OCI-M2 (cell line): ENCODE measurements around the gene ELL.

Experiments used
- DNase-seq: peaks from one replicate; lab custom pipeline; 2025; ENCODE audit not compliant: unreplicated experiment; lab: John Stamatoyannopoulos, UW

The ELL gene

DNA sequence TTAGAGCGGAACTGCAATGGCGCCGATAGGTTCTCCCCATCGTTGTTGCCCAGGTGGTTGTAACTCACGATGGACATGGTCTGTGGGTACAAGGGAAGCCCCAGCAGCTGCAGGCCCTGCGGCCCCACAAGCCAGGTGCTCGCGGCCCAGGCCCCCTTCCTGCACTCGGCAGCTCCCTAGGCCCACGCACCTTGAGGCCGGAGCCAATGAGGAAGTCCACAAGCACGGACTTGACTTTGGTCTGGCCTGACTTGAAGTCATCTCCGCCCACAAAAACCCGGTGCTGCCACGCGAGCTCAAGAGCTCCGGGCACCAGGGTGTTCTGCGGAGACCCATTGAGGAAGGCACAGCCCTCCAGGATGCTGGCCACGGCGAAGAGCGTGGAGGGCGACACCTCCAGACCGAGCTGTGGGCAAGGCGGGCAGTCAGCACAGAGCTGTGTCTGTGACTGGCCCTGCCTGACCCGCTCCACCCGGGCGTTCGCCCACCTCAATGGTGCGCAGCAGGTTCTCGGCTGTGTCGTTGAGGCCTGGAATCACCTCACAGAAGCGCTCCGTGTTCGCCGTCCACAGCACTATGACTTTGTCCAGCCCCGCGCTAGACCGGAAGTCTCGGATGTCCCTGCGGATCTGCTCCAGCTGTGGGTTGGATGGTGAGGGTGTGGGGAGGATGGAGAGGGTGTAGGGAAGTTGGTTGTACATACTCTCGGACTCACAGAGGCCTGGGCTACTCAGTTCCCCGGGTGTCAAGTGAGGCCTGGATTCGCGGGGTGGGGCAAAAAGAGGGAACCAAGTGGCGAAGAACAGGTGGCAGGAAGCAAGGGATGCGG, 85.8 kb downstream of the ELL start:
- DNase-seq = no peak

DNA sequence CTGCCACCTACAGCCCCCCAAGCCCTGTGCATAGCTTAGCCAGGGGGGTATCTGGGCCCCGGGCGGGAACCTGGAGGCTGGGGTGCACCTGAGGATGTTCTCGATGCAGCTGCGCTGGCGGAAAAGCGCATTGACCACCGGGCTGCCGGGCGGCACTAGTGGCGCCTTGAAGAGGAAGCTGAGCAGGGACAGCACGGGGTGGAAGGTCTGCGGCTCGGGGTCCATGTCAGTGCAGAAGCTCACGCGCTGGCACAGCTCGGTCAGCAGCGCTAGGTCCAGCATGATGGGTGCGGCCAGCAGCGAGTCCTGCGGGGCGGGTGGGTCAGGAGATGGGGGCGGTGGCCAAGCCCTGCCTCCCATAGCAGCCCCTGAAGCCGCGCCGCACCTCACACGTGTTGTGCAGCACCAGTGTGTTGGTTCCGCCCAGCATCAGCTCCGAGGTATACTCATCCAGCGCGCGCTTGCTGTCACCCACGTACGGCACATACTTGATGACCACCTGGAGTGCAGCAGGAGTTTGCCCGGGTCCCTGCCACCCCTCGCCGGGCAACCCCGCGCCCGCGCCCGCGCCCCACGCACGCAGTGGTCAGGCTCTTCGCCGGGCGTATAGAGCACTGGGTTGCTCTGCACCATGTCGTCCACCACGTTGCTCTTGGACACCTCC, 86.6 kb downstream of the ELL start:
- no peak for DNase-seq

DNA sequence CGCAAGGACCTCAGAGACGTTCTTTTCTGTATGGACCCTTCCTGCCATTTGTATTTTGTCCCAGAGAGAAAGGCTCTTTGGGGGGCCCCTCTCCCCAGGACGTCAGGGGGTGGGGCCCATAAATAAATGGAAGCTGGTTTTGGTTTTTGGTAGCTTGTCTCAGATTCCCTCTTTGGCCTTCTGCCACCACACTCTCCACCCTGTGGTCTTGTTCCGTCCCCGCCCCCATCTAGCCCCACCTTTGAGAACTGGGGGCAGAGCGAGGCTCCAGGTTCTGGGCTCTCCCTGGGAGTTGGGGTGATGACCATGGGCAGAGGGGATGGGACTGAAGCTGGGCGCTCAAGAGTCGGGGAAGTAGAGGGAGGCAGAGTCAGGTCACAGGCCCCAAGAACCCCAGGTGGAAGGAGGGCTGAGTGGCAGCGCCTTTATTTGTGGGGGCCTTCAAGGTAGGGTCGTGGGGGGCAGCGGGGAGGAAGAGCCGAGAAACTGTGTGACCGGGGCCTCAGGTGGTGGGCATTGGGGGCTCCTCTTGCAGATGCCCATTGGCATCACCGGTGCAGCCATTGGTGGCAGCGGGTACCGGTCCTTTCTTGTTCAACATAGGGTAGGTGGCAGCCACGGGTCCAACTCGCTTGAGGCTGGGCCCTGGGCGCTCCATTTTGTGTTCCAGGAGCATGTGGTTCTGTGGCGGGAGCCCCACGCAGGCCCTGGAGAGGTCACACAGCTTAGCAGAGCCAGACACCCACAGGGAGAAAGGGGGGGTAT, 87.3 kb downstream of the ELL start:
- DNase-seq = no peak

DNA sequence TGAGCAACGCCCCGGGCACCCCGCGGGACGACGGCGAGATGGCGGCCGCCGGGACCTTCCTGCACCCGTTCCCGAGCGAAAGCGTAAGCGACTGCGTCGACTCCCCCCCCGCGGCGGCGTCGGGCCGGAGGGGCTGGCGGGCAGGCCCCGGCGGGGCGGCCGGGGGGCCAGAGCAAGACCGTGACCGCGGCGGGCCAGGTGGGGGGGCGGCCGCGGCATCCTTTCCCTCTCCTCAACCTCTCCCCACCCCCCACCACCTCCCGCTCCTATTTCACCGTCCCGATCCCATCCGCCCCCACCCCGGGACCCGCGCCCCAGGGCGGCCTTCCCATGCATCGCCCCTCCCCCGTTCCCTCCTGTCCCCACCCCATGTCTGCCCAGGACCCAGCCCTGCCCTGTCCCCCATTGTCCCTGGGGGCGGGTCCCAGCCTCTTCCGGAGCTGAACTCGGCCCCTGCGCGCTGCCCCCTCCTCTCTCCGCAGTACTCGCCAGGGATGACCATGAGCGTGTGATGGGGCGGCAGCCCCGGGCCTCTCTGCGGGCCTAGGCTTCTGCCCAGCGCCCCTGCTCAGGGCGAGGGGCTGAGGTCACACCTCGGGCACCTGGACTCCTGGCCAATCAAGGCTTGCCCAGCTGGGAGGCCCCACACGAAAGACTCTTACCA, 88.0 kb downstream of the ELL start:
- no peak for DNase-seq

DNA sequence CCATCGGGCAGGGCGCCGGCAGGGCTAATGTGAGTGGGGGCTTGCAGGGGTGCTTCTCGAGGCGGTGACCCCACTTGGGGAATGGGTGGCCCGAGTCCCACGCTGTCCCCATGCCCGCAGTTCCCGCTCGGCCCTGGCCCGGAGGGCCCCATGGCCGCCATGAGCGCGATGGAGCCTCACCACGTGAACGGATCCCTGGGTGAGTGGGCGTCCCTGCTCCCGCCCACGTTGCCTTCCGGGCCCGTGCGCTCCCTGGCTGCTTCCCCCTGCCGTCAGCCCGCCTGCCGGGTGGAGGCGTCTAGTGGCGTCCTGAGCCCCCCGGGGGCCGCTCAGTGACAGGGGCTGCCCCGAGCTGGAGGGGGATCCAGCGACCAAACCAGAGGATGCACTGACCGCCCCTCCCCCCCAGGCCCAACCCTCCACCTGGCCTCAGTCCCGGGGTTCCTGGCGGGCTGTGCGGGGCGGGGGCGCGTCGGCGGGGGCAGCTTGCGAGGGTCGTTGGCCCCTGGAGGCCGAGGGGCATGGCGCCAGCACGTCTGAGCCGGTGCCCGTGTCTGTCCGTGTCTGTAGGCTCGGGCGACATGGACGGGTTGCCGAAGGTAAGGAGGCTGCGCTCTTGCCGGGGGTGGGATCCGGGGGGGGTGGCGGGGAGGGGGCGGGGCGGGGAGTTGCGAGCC, 88.7 kb downstream of the ELL start:
- DNase-seq = no peak

DNA sequence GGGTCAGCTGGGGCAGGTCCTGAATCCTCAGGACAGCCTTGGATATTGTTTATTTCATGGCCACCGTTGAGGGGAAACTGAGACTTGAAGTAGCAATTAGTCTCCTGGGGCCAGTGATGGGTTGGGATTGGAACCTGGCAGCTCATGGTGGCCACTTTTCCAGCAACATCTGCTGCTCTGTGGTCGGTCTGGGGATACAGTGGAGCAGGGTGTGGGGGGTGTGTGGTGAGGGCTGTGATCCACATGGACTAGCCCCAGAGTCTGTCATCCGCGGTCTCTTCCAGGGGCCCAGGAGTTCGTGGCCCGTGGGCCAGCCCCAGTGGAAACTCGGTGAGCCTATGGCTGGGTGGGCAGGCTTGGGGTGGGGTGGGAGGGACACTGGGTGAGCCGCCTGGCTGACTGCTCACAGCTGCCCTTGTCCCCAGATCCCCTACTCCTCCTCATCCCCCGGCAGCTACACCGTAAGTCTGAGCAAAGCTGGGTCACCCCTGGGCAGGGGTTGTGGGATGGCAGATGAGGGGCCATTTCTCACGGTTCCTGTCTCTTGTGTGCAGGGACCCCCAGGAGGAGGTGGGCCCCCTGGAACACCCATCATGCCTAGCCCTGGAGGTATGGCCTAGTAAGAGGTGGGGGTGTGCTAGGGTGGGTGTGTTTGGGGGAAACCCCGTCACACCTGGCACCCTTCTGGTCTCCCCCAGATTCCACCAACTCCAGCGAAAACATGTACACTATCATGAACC, 89.4 kb downstream of the ELL start:
- no peak for DNase-seq

DNA sequence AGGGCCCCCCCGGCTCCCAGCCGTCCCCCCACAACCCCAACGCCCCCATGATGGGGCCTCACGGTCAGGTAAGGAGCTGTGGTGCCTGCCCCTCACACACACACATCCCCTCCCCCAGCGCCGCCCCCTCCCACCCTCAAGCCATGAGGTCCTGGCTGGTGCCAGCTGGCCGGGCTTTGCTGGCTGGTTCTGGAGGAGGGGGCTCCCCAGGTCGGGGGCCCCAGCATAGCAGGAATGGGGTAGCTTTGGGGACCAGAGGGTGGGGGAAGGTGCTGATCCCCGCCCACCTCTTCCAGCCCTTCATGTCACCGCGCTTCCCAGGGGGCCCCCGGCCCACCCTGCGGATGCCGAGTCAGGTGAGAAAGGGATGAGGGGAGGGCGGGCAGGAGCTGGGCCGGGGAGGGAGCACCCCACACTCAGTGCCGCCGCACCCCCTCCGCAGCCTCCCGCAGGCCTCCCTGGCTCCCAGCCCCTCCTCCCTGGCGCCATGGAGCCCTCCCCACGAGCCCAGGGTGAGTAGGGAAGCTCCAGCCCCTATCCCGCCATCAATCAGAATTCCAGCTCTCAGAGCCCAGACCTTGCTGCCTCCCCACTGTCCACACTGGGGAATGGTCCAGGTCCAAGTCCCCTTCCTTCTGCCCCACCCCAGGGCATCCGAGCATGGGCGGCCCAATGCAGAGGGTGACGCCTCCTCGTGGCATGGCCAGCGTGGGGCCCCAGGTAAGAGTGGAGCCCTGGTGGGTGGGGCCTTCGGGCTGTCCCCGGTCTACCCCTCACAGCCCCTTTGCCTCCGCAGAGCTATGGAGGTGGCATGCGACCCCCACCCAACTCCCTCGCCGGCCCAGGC, 90.3 kb downstream of the ELL start:
- no peak for DNase-seq

DNA sequence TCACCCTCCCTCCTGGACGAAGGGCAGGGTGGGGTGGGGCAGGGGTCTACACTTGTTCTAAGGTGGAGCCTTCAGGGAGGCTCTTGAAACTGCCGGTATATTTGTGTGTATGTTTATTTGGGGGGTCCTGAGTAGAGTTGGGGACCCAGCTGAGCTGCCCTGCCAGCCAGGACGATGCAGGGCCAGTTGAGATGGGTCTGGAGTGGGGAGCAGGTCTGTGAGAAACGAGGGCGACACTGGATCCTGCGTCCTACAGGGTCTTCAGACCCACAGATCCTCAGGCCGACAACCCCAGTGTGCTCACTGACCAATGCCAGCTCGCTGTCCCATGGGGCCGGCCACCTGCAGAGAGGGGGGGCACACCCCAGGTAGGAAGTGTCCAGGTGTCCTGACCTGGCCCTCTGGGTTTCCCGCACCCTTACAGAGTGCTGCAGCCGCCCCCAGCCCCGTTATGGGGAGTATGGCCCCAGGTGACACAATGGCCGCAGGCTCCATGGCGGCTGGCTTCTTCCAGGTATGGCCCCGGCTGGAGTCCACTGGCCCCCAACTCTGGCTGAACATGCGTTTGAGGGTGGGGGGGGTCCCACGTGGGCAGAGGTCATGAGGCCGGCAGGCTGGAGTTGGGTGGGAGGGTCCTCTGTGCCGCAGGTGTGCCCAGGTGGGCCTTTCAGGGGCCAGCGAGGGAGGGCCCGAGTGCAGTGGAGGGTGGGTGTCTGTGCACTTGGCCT, 91.3 kb downstream of the ELL start:
- DNase-seq = no peak

DNA sequence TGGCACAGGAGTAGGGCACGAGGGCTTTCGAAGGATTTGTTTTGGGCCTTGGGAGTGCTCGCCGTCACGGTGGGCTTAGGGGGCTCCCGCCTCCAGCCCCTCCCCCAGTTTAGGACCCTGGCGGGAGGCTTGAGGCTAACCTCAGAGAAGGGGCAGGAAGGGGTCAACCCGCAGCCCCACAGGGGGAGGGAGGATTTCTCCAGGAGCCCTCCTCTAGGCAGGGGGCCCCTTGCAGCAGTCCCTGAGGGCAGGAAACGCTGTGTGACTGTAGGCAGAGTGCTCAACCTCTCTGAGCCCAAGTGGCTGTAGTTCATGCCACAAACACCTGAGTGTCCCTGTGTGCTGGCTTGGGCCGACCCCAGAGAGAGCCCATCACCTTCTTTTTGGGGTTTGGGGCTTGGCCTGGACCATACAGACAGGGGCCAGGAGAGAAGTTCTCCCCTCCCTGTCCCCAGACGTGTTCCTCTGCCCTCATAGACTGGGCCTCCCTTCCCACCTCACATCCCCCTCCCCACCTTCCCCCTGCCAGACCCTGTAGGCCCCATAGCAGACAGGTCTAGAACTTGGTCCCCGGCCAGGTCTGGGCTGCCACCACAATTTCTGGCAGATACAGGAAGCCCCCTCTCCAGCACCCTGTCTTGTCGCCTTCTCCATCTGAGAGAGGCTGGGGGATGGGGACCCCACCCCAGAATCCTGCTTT, 92.0 kb downstream of the ELL start:
- no peak for DNase-seq

DNA sequence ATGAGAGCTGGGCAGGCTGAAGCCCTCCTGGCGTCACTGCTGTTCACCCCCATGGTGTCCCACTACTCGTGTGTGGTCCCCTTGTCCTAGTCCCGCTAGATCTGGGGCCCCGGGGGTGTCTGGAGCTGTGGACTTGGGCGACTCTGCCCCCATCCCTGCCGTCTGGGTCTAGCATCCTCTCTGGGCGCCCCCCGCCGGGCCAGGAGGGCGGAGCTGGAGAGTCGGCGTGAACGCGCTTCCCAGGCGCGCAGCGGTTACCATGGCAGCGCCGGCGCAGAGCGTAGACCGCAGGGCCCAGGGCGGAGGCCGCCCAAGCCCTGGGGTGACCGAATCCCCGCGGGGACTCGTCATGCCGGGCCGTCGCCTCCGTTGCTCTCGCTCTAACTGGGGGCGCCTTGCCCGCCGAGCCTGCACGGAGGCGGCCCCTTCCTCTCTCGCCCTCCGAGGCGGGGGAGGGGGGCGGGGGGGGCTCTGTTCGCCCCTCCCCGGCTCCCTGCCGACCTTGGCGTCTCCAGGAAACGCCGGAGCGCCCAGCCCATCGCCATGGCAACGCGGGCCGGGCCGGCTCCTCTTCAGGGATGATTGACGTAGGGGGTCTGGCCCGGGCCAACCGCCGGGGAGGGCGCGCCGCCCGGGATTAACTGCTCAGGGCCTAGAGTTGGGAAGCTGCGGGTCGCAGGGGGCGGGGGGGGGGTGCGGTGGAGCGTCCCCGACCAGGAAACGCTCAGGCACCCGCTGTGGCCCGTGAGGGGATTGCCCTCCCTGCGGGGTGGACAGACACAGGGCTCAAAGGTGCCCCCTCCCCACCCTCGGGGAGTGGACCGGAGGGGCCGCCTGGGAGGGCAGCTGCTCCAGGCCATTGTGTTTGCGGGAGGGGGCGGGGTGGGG, 92.8 kb downstream of the ELL start:
- DNase-seq = no peak

DNA sequence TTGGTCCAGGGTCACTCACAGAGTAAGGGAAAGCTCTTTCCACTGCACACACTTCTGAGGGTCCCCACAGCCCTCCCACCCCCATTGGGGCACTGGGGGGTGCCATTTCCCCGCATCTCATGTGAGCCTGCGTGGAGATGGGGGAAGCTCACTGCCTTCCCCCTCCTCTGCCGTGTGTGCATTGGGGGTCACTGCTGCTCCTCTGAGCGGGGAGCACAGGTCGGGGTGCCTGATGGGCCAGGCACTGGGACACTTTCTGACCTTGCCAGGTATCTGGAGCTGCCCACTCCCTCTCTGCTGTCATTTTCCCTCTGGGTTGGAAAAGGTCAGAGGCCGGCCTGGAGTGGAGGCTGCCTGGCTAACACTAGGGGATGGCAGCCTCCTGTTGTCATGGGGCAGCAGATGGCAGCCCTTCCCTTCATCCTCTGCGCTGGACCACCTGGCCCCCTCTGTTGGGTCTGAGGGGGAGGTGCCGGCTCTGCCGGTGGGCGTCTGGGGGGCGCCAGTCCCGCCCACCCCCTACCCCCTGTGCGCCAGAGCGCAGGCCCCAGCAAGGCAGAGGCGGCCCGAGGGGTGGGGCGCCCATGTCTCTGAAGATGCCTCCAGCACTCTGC, 93.6 kb downstream of the ELL start:
- no peak for DNase-seq

DNA sequence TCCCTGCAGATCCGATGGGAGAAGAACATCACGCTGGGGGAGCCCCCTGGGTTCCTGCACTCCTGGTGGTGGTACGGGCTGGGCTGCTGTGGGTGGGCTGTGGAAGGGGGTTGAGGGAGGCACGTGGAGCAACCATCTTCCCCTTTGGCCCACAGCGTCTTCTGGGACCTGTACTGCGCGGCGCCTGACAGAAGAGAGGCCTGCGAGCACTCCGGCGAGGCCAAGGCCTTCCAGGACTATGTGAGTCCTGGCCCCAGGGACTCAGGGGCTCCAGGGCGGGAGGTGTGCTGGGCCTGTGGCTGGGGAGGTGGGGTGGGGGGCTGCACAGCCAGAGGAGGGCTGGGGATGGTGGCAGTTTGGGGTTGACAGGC, 94.1 kb downstream of the ELL start:
- DNase-seq = no peak

DNA sequence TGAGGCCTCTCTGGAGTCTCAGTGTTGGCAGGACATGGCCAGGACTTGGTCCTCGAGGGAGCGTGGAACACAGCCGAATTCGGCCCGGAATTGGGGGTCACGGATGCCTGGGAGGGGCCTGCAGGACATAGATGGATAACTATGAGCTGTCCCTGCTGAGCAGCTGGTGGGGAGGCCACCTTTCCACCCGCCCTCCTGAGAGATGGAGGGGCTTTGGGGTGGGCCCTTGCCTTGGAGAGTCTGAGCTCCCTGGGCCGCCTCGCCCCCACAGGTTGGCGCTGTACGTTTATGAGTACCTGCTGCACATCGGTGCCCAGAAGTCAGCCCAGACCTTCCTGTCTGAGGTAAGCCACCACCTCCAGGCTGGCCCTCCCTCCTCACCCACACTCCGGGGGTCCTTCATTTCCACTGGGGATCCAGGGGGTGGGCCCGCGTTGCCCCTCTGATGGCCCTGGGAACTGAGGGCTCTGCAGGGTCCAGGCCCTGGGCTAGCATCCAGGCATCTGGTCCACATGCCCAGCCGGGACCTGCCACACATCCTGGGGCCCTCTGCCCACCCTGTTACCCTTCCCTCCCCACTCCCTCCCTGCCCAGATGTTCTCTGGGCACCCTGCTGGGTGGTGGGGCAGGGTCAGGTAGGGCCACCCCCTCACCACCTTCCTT, 94.7 kb downstream of the ELL start:
- no peak for DNase-seq

DNA sequence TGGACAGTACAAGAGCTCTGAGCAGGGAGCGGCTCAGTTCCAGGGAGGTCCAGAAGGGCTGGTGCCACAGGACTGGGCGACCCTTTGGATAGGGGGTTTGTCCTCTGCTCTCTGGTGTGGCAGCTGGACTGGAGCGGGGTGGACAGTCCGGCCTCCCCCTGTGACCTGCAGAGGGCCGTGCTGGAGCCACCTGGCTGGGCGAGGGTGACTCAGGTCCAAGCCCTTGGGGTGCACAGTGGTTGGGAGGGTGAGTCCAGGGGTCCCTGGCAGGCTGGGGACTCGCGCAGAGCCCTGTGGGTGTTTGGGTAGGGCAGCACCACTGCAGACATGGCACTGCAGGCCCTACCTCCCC, 95.5 kb downstream of the ELL start:
- DNase-seq = no peak

DNA sequence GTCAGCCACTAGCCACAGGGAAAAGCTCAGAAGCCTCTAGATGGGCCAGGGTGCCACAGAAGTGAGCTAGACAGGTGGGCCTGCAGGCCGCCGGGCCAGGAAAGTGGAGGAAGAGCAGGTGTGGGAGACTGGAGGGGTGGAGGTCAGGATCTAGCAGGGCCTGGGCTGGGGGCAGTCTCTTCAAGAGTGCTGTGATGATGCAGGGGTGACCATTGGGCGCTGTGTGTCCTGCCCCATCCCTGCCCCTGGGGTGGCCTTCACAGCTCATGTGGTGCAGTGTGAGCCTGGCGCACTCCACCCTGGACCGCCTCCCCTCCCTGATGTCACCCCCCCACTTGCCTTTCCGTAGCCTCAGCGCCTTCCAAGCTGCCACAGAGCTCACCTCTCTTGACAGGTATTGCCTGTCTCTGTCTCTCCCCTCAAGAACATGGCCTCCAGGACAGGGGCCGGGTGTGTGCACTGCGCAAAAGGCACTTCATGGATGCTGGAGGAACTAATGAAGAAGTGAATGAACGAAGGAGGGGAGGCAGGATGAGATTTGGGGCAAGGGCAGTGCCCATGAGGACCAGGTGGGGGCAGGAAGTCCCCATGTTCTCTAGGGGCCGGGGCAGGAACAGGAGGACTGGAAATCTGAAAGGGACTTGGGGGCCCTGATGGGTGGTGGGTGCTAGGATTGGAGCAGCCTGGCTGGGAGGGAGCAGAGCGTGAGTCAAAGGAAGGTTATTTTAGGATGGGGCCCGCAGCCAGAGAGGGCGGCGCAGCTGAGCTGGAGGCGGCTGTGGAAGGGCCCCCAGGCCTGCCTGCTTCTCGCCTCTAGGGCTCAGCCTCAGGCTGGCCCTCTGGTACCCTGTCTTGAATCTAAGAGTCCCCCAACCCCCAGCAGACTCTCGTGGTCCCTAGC, 96.1 kb downstream of the ELL start:
- DNase-seq = no peak
